Mucosa of descending colon (tissue), 3 donors: Measurements from ENCODE around the gene DNAJA2. TPM values are rescaled to one million over a fixed set of nuclear protein-coding genes. Genes with fewer than 3 reads are reported as not detected.

Experiments used
- ATAC-seq: fragments of 200-7000 bp; cut with Tn5 transposase; one replicate; pipeline ENCODE4 v1.9.1; 2020; ENCODE audit warnings: mild to moderate bottlenecking, moderate library complexity
- DNase-seq, 3 donors: peaks; one replicate each; pipeline ENCODE4 v3.0.0-alpha.2; 2020
- H3K36me3 ChIP-seq: fragments of 200-600 bp; one replicate; pipeline ENCODE4 v1.8.0; 2021; ENCODE audit warnings: low read depth, mild to moderate bottlenecking
- H3K4me1 ChIP-seq: fragments of 200-600 bp; one replicate; pipeline ENCODE4 v1.8.0; 2021; ENCODE audit warnings: low read depth, mild to moderate bottlenecking
- H3K4me3 ChIP-seq: fragments of 200-600 bp; one replicate; pipeline ENCODE4 v1.8.0; 2021; ENCODE audit warnings: mild to moderate bottlenecking
- H3K9me3 ChIP-seq: fragments of 200-600 bp; one replicate; pipeline ENCODE4 v1.8.0; 2021; ENCODE audit warnings: mild to moderate bottlenecking
- CTCF ChIP-seq: fragments of 200-600 bp; IDR thresholded peaks from one replicate; pipeline ENCODE4 v1.8.0; 2022; ENCODE audit warnings: antibody characterized with exemption, mild to moderate bottlenecking
- intact Hi-C, 2 donors: fragments of 100-400 bp; cut with DNase I in 1 of 2; cut with micrococcal nuclease in 1 of 2; formaldehyde crosslinking; loops; one replicate each; pipeline versions ENCODE4 v1.11.0 to v1.11.1; 2022; cut with DNase I, micrococcal nuclease
- total RNA-seq, 3 donors: library from RNA; stranded (reverse); fragmentation: NEBNext Ultra II Directional in 2 of 3; extraction: Animal tissue kit (Norgen Biotek cat#: 25700) in 2 of 3; gene quantifications; one replicate each; pipeline versions ENCODE4 v1.2.1 to v1.2.4, GENCODE V29; 2021 to 2023
- donor health status: DM: no; HTN: no; CAD: no; lungs with moderate emphysema.
- donor health status: DM: no; HTN: no; CAD: no.
- donor health status: DM: no; HTN: yes; CAD: no.

DNAJA2 gene
- total RNA-seq, 3 donors from 2014 or later: 55.5 to 74.7 (median 59.6) TPM

- DNase-seq: no peak
- no peak for ATAC-seq
- intact Hi-C loops: no loop called here
These were observed 13.0 kb upstream of the DNAJA2 start for GRCh38 chr16:46986438-46986837.

GRCh38 chr16:46982335-46982734 is 8.9 kb upstream of the DNAJA2 start:
- no peak for ATAC-seq
- intact Hi-C loops: no loop called here
- H3K36me3 ChIP-seq: no peaks in the 10 kb centered on the region
- no peaks in the 10 kb centered on the region for H3K4me1 ChIP-seq
- TF ChIP-seq CTCF: no peak
- H3K4me3 ChIP-seq: no peak overlapping the region
- no peak for DNase-seq
- H3K9me3 ChIP-seq: no peaks in the 10 kb centered on the region

More at GRCh38 chr16:46986438-46986837, 13.0 kb upstream of the DNAJA2 start:
- TF ChIP-seq CTCF: no peak
- Histone ChIP-seq H3K4me3 (no peak overlapping the region), H3K36me3 (no peaks in the 10 kb centered on the region), H3K9me3 (no peaks in the 10 kb centered on the region), H3K4me1 (no peaks in the 10 kb centered on the region)

GRCh38 chr16:46980926-46981325 is 7.5 kb upstream of the DNAJA2 start:
- intact Hi-C loops: no loop called here
- H3K4me3 ChIP-seq: no peak overlapping the region
- H3K4me1 ChIP-seq: no peaks in the 10 kb centered on the region
- H3K36me3 ChIP-seq: no peaks in the 10 kb centered on the region
- TF ChIP-seq CTCF: no peak
- no peak for DNase-seq
- no peaks in the 10 kb centered on the region for H3K9me3 ChIP-seq
- ATAC-seq: no peak

GRCh38 chr16:46976550-46976949 is 3.1 kb upstream of the DNAJA2 start:
- Histone ChIP-seq H3K36me3 (no peaks in the 10 kb centered on the region), H3K9me3 (no peaks in the 10 kb centered on the region), H3K4me3 (no peak overlapping the region), H3K4me1 (peaks cover 7% of the 10 kb centered on the region)
- ATAC-seq: peak; percentile 18
- TF ChIP-seq CTCF: no peak
- intact Hi-C loops: no loop called here
- peak in 1 of 3 donors; percentile 21 for DNase-seq

- intact Hi-C loops: no loop called here
- Histone ChIP-seq H3K4me3 (no peak overlapping the region), H3K36me3 (no peaks in the 10 kb centered on the region), H3K4me1 (peaks cover 10% of the 10 kb centered on the region), H3K9me3 (no peaks in the 10 kb centered on the region)
- DNase-seq (no peak), ATAC-seq (no peak)
- no peak for TF ChIP-seq CTCF
These were observed 2.5 kb upstream of the DNAJA2 start for GRCh38 chr16:46975908-46976470.

- TF ChIP-seq CTCF: no peak
- intact Hi-C loops: no loop called here
These were observed 1.7 kb upstream of the DNAJA2 start for GRCh38 chr16:46975165-46975564.

More at GRCh38 chr16:46975165-46975564, 1.7 kb upstream of the DNAJA2 start:
- Histone ChIP-seq H3K4me1 (peaks cover 13% of the 10 kb centered on the region), H3K4me3 (no peak overlapping the region), H3K9me3 (no peaks in the 10 kb centered on the region), H3K36me3 (no peaks in the 10 kb centered on the region)
- DNase-seq (no peak), ATAC-seq (no peak)
